ENCODE data around the gene YJEFN3. TPM values are rescaled to one million over a fixed set of nuclear protein-coding genes. Genes with fewer than 3 reads are reported as not detected.

Gene YJEFN3, protein sequence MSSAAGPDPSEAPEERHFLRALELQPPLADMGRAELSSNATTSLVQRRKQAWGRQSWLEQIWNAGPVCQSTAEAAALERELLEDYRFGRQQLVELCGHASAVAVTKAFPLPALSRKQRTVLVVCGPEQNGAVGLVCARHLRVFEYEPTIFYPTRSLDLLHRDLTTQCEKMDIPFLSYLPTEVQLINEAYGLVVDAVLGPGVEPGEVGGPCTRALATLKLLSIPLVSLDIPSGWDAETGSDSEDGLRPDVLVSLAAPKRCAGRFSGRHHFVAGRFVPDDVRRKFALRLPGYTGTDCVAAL
- total RNA-seq (2022; extraction: Qiagen RNA extraction) = 0.94 to 4.2 TPM (median 3.4 TPM) in 5 replicates

DNA sequence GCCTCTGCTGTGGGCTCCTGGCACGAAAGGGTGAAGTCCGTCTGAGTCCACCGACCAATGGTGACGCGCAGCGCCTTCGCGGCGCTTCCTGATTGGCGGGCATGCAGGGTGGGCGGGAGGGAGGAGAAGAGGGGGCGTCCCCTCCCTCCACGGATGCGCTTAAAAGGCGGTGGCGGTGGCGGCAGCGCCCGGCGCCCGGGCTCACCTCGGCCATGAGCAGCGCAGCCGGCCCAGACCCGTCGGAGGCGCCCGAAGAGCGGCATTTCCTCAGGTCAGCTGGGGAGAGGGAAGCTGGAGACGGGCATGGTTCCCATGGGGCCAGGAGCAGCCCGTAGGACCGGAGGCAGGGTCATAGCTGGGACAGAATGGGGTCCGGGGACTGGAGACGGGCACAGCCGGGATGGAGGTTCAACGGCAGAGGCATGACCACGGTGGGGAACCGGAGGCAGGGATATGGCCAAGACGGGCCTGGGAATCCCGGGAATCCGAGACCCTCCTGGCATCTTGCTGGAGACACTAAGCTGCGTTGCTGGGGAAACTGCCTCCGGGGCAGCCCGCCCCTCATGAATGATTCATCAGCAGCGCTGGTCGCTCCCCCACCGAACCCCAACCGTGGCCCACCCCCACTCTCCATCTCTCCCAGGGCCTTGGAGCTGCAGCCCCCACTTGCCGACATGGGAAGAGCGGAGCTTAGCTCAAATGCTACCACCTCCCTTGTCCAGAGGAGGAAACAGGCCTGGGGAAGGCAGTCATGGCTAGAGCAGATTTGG lies at the start of gene YJEFN3:
Gene YJEFN3, plus strand, starts transcription at position 191 of the 770 bp plus-strand sequence. Its CDS starts 22 bp downstream, at position 213.

GRCh38 chr19:19514881-19515641 lies 13.7 kb upstream of the YJEFN3 start, which contains the start of gene TSSK6:
TSSK6 (minus strand) TSS chr19:19515548; CDS start chr19:19515427, 121 bp downstream.

DNA sequence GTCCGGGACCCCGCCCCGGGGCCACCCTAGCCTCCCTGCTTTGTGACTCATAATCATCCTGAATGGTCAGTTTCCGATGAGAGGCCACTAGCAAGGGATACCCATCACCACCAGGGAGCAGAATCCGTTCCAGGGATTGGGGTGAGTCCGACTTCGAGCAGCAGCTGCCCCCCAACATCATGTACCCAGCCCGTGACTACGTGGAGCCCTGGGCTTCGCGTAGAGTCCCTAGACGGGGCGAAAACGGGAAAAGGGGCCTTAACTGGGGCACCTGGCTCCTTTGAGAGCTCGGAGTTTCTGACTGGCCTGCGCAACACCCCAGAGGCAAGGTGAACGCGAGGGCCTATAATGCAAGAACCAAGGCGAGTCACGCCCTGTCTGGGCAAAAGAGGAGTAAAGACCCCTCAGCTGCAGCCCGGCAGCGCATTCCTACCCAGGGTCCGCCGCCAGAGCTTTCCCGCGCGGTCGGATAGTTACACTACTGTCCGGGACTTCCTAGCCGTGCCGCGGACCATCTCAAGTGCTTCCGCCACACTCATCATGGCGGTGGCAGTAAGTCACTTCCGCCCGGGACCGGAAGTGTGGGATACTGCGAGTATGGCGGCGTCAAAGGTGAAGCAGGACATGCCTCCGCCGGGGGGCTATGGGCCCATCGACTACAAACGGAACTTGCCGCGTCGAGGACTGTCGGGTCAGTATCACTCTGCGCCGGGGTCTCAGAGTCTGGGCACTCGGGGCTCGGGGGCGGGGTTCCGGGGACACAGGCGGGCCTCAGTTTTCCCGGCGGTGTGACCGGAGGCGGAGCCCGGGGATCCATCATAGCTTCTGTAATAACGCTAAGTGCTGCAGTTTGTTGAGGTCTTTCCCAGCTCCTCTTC lies 12.8 kb upstream of the YJEFN3 start, which contains the start of gene NDUFA13:
Gene NDUFA13, plus strand, starts transcription at position 584 of the 878 bp plus-strand sequence. Its CDS starts 14 bp downstream, at position 598.

GRCh38 chr19:19538061-19538784 lies 9.5 kb downstream of the YJEFN3 start, which contains the start of gene CILP2:
CILP2 (plus strand) TSS chr19:19538265; CDS start chr19:19538350, 85 bp downstream.

Other genes starting within 250 kb of the YJEFN3 start
- gene SUGP1, start 208.4 kb upstream of the YJEFN3 start, total RNA-seq (2022; extraction: Qiagen RNA extraction) = 22.6 to 26.0 TPM (median 23.8 TPM) in 5 replicates
- gene MAU2, start 208.1 kb upstream of the YJEFN3 start, total RNA-seq (2022; extraction: Qiagen RNA extraction) = 9.0 to 14.4 TPM (median 12.5 TPM) in 5 replicates
- 32.0 to 60.9 TPM (median 58.7 TPM) in 5 replicates for gene GATAD2A, start 123.2 kb upstream of the YJEFN3 start, total RNA-seq (2022; extraction: Qiagen RNA extraction)
- gene TSSK6, start 13.4 kb upstream of the YJEFN3 start, total RNA-seq (2022; extraction: Qiagen RNA extraction) = 1.0 to 2.1 TPM (median 1.6 TPM) in 5 replicates
- gene NDUFA13, start 12.7 kb upstream of the YJEFN3 start, total RNA-seq (2022; extraction: Qiagen RNA extraction) = 131 to 208 TPM (median 148 TPM) in 5 replicates
- gene CILP2, start 9.4 kb downstream of the YJEFN3 start, total RNA-seq (2022; extraction: Qiagen RNA extraction) = 0.11 to 0.31 TPM (median 0.18 TPM) in 5 replicates
- gene PBX4, start 89.8 kb downstream of the YJEFN3 start, total RNA-seq (2022; extraction: Qiagen RNA extraction) = 1.3 to 2.6 TPM (median 2.1 TPM) in 5 replicates
- 3.4 to 5.9 TPM (median 5.7 TPM) in 5 replicates for gene LPAR2, start 99.3 kb downstream of the YJEFN3 start, total RNA-seq (2022; extraction: Qiagen RNA extraction)
- 4.6 to 6.2 TPM (median 5.2 TPM) in 5 replicates for gene GMIP, start 114.7 kb downstream of the YJEFN3 start, total RNA-seq (2022; extraction: Qiagen RNA extraction)
- gene ATP13A1, start 134.8 kb downstream of the YJEFN3 start, total RNA-seq (2022; extraction: Qiagen RNA extraction) = 19.2 to 37.1 TPM (median 36.1 TPM) in 5 replicates
- 4.6 to 5.6 TPM (median 5.1 TPM) in 5 replicates for gene ZNF101, start 139.9 kb downstream of the YJEFN3 start, total RNA-seq (2022; extraction: Qiagen RNA extraction)
- gene ZNF14, start 204.2 kb downstream of the YJEFN3 start, total RNA-seq (2022; extraction: Qiagen RNA extraction) = 2.0 to 2.5 TPM (median 2.1 TPM) in 5 replicates

Data from A549 treated with dexamethasone at 1 μM for 4 hours (cell line).